ENCODE results near the gene PTPRD. TPM values are rescaled to one million over a fixed set of nuclear protein-coding genes. Genes with fewer than 3 reads are reported as not detected.

PTPRD gene
- total and polyA plus RNA-seq, 9 donors: 16.2 to 231 (median 85.8) TPM

DNA sequence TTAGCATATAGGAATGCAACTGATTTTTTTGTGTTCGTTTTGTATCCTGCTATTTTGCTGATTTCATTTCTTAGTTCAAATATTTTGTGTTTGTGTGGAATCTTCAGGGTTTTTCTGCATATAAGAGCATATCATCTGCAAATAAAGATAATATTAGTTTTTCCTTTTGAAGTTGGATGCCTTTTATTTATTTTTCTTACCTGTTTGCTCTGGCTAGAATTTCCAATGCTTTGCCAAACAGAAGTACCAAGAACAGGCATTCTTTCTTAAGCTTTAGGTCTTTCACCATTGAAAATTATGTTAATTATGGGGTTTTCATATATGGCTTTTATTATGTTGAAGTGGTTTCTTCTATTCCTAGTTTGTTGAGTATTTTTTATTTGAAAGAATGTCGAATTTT lies 2308.1 kb downstream of the PTPRD start:
- Histone ChIP-seq H3K4me3 (no peak overlapping the region), H3K9me3 (no peaks in the 10 kb centered on the region), H3K27me3 (no peaks in the 10 kb centered on the region), H3K4me1 (ENCODE audit: insufficient read depth) (no peaks in the 10 kb centered on the region), H3K36me3 (no peaks in the 10 kb centered on the region), H3K27ac (no peak overlapping the region)
- WGBS, 3 donors: 46 to 85% (median 63%) methylated on average over 2 of the region's 2 CpGs
- intact Hi-C loops (cut with DNase I): no loop called here
- TF ChIP-seq POLR2A (IDR thresholded peaks at IDR 0.05): no peak
- TF ChIP-seq, protein P1, sequence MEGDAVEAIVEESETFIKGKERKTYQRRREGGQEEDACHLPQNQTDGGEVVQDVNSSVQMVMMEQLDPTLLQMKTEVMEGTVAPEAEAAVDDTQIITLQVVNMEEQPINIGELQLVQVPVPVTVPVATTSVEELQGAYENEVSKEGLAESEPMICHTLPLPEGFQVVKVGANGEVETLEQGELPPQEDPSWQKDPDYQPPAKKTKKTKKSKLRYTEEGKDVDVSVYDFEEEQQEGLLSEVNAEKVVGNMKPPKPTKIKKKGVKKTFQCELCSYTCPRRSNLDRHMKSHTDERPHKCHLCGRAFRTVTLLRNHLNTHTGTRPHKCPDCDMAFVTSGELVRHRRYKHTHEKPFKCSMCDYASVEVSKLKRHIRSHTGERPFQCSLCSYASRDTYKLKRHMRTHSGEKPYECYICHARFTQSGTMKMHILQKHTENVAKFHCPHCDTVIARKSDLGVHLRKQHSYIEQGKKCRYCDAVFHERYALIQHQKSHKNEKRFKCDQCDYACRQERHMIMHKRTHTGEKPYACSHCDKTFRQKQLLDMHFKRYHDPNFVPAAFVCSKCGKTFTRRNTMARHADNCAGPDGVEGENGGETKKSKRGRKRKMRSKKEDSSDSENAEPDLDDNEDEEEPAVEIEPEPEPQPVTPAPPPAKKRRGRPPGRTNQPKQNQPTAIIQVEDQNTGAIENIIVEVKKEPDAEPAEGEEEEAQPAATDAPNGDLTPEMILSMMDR (IDR thresholded peaks at IDR 0.05): no peak
- TF ChIP-seq EP300 (IDR thresholded peaks at IDR 0.05): no peak
- DNase-seq: no peak

DNA sequence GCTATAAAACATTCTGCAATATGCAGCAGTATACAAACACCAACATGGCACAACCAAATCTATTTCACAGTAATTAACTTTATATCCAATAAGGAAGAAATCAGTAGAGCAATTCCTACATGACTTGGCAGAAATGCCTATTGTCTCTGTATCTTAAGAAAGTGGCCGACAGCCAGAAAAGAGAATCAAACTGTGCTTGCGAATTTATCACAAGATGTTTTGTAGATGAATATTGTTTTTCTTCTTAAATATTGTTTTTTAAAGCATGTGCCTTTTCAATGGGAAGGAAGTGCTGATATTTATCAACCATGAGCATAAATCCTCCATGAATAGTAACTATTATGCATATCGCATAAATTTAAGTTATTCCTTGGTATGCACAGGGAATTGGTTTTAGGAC lies 2311.5 kb downstream of the PTPRD start:
- Histone ChIP-seq H3K4me3 (no peak overlapping the region), H3K36me3 (no peaks in the 10 kb centered on the region), H3K27me3 (no peaks in the 10 kb centered on the region), H3K9me3 (no peaks in the 10 kb centered on the region), H3K27ac (no peak overlapping the region), H3K4me1 (ENCODE audit: insufficient read depth) (no peaks in the 10 kb centered on the region)
- DNase-seq: no peak
- TF ChIP-seq POLR2A (IDR thresholded peaks at IDR 0.05) (no peak), EP300 (IDR thresholded peaks at IDR 0.05) (no peak)
- intact Hi-C loops (cut with DNase I): no loop called here
- WGBS, 3 donors: 53 to 58% (median 57%) methylated on average over 3 of the region's 3 CpGs

DNA sequence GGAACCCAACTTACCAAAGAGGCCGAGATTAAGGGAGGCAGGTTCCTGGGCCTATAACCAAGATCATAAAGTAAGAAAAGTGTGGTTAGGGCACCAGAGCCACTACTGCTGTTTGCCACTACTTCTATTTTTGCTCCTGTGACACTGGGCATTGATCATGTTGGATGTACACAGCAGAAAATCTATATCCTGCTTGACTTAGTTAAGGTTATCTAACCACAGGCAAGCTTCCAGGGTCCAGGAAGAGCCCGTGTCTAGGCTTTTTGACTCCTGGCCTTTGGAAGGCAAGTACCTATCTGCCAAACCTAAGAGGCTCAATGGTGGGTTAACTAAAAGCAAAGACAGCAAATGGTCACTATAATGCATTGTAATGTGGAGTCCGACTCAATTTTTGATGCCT lies 2315.8 kb downstream of the PTPRD start:
- no peaks in the 10 kb centered on the region for H3K4me1 ChIP-seq (ENCODE audit: insufficient read depth)
- DNase-seq: no peak
- WGBS, 3 donors: 90 to 92% (median 92%) methylated on average over 3 of the region's 3 CpGs
- no peaks in the 10 kb centered on the region for H3K9me3 ChIP-seq
- no peaks in the 10 kb centered on the region for H3K36me3 ChIP-seq
- H3K27ac ChIP-seq: no peak overlapping the region
- TF ChIP-seq POLR2A (IDR thresholded peaks at IDR 0.05): no peak
- no peak for TF ChIP-seq EP300 (IDR thresholded peaks at IDR 0.05)
- TF ChIP-seq, protein P1 (IDR thresholded peaks at IDR 0.05): no peak
- no peaks in the 10 kb centered on the region for H3K27me3 ChIP-seq
- intact Hi-C loops (cut with DNase I): no loop called here
- H3K4me3 ChIP-seq: no peak overlapping the region

DNA sequence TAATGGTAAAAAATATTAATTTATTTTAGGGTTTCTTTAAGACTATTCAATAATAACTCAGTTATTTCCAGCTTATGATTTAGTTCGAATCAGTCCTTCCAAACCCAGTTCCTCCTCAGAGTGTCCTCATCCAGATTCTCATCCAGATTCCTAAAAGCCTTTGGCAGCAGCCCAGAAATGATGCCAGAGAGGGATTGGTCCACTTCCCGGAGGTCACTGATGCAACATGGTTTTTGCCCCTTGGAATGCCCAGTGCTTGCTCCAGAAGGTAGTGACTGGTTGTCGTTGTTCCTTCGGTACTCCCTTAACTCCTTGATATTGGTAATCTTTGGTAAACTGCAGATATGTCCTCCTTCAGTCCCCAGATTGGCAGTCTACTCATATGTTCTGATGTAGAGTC lies 2320.1 kb downstream of the PTPRD start:
- 80 to 92% (median 91%) methylated on average over 4 of the region's 4 CpGs for WGBS, 3 donors
- Histone ChIP-seq H3K9me3 (no peaks in the 10 kb centered on the region), H3K4me3 (no peak overlapping the region), H3K27ac (no peak overlapping the region), H3K27me3 (no peaks in the 10 kb centered on the region), H3K36me3 (no peaks in the 10 kb centered on the region), H3K4me1 (ENCODE audit: insufficient read depth) (no peaks in the 10 kb centered on the region)
- intact Hi-C loops (cut with DNase I): no loop called here
- TF ChIP-seq, protein P1 (IDR thresholded peaks at IDR 0.05): no peak
- TF ChIP-seq EP300 (IDR thresholded peaks at IDR 0.05) (no peak), POLR2A (IDR thresholded peaks at IDR 0.05) (no peak)
- no peak for DNase-seq

DNA sequence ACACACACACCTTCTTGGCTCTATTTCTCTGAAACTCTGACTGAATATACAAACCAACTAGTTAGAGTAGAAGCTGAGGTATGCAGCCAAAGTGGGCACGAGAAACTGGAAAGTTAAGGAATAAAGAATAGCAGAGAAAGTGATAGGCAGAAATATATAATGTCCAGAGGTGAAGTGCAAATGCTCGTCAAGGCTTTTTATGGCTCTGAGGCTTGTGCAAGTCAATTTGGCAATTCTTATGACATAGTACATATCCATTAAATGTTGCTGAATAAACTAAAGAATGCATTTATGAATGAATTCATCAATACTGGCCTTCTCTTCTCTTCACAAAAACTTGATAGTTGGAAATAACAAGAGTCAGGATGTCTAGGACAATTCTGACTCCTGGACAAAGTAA lies 2323.1 kb downstream of the PTPRD start:
- Histone ChIP-seq H3K4me1 (ENCODE audit: insufficient read depth) (peaks cover 1% of the 10 kb centered on the region), H3K4me3 (no peak overlapping the region), H3K9me3 (no peaks in the 10 kb centered on the region), H3K27ac (no peak overlapping the region), H3K36me3 (no peaks in the 10 kb centered on the region), H3K27me3 (no peaks in the 10 kb centered on the region)
- no peak for DNase-seq
- TF ChIP-seq EP300 (IDR thresholded peaks at IDR 0.05) (no peak), POLR2A (IDR thresholded peaks at IDR 0.05) (no peak)
- TF ChIP-seq, protein P1 (IDR thresholded peaks at IDR 0.05): no peak
- intact Hi-C loops (cut with DNase I): no loop called here
- WGBS, 3 donors: 78 to 80% (median 79%) methylated on average over 2 of the region's 2 CpGs

Data from ovary (tissue), 9 donors.